ENCODE results near the gene TNNI2.

DNA sequence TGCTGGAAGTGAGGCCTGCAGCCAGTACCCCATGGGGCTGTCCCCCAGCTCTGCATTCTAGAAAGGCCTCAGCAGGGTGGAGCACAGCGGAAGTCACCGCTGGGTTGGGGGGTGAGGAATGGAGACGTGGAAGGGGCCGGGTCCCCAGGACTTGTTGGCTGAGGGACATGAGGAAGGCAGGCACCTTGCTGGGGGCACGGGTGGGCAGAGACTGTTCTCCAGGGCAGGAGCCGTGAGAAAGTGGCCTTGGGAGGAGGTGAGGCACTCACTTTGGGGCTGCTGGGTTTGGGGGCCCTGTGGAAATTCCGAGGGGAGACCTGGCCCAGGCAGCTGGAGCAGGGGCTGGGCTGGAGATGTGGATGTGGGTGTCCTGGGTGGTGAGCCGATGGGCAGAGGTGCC, 5.0 kb downstream of the TNNI2 start:
- TF ChIP-seq, protein P1, sequence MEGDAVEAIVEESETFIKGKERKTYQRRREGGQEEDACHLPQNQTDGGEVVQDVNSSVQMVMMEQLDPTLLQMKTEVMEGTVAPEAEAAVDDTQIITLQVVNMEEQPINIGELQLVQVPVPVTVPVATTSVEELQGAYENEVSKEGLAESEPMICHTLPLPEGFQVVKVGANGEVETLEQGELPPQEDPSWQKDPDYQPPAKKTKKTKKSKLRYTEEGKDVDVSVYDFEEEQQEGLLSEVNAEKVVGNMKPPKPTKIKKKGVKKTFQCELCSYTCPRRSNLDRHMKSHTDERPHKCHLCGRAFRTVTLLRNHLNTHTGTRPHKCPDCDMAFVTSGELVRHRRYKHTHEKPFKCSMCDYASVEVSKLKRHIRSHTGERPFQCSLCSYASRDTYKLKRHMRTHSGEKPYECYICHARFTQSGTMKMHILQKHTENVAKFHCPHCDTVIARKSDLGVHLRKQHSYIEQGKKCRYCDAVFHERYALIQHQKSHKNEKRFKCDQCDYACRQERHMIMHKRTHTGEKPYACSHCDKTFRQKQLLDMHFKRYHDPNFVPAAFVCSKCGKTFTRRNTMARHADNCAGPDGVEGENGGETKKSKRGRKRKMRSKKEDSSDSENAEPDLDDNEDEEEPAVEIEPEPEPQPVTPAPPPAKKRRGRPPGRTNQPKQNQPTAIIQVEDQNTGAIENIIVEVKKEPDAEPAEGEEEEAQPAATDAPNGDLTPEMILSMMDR (IDR thresholded peaks at IDR 0.05) = no peak
- TF ChIP-seq POLR2A (IDR thresholded peaks at IDR 0.05) = no peak

Measured in suprapubic skin (tissue), 3 donors.